SKM-1 treated with dmso at 0.1 percent for 144 hours (cell line): ENCODE measurements around the gene OCEL1.

ENCODE experiments used
- DNase-seq: peaks from one replicate; lab custom pipeline; 2025; ENCODE audit not compliant: unreplicated experiment; lab: John Stamatoyannopoulos, UW

The OCEL1 gene

DNA sequence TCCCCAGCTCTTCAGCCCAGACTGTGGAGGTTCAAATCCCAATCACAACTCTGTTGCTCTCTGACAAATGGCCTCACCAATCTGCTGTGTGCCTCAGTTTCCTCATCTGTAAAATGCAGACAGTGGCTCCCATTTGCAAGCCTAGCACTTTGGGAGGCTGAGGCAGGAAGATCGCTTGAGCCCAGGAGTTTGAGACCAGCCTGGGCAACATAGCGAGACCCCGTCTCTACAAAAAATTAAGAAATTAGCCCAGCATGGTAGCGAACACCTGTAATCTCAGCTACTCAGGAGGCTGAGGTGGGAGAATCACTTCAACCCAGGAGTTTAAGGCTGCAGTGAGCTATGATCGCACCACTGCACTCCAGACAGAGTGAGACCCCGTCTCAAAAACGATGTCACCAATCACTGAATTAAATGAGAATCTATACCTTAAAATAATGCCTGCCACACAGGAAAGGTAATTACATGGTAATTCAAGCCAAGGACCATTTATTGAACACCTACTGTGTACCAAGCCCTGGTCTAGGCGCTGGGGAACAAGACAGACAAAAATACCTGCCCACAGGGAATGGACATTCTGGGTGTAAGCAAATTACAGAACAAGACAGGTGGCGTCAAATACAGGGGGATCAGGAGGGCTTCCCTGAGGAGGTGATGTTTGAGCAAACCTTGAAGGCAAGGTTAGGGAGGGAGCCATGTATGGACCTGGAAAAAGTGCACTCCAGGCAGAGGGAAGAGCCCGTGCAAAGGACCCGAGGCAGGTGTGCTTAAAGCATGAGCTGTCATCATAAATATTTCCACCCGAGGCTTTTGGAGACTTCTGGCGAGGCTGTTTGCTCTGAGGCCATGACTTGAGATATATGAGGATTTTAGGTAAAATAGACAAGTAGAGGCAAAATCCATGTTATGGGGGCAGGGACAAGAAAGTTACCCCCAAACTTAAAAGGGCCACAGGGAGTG lies 12.0 kb downstream of the OCEL1 start:
- no peak for DNase-seq

DNA sequence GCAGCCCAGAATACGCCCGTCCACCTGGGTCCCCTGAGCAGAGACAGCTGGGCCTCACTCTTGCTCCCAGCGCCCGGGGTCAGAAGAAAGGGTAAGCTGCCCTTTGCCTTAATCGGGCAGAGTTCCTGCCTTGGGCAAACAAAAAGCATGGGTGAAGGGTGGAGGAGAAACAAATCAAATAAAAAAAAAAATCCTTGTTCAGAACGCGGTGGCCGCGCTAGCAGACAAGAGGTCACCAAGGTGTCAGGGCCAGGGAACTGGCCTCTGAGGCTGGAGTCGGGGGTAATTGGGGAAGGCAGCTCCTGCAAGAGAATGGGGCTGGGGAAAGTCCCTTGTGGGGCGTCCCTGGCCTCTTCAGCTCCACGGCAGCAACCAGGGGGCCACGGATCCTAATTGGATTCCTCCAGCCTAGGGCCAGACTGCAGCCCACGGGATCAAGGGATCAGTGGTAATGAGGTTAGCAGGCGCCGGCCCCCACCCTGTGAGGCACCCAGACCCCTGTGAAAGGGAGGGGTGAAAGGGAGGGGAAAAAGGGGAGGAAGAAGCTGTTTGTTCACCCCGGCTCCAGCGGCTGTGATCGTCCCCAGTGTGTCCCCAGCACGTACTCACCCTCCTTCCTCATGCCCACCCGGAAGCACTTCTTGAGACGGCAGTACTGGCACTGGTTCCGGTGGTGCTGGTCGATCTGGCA lies 14.2 kb downstream of the OCEL1 start:
- DNase-seq, result no peak

DNA sequence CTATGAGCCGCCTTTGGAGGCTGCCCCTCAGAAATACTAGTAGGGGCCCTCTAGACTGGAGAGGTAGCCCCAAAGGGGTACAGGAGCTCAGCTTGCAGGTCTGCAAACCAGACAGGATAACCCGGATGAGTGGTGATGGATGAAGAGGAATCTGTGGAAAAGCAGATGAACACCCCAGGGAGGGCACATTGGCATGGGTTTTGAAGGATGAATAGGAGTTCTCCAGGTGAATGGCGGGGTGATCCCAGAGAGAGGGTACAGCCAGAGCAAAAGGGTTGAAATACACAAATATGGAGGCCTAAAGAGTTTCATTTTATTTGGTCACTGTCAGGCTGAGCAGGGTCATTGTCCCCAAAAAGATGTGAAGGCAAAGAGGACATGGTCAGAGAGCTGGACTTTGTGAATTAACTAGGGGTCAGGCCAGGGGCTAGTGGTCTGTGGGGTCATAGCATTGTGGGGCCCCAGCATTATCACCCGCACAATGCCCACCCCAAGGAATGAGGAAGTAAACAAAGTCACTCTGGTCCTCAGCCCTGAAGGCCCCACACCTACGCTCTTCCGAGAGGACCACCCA lies 14.9 kb downstream of the OCEL1 start:
- no peak for DNase-seq

DNA sequence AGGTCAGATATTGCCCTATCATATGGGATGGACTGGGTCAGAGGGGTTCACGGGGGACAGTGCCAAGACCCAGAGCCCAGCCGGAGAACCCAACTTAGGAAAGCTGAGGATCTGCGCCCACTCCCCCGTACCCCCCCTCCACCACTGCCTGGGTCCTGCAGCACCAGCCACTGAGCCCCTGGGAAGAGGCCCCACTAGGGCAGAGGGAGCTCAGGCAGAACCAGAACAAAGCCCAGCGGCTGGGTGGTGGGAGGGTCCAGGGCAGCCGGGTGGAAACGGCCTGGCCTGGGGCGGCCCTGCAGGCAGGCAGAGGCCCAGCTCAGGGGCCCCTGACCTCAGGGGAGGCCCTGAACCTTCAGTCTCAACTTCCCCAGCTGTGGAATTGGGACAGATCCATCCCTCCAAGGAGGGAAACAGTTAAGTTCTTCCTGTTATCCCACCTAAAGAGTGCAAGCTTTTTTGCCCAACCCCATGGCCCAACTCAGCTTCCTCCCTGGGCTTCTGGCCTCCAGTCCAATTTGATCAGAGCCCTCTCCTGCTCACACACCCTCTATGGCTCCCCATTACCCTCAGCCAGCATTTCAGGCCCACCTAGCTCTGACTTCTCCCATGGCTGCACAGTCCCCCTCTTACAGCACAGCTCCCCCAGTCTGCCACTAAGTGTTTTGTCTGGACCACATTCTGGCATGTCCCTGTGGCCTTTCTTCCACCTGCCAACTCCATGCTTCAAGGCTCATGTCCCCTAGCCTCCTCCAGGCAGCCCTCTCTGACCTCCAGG lies 16.6 kb downstream of the OCEL1 start:
- no peak for DNase-seq

DNA sequence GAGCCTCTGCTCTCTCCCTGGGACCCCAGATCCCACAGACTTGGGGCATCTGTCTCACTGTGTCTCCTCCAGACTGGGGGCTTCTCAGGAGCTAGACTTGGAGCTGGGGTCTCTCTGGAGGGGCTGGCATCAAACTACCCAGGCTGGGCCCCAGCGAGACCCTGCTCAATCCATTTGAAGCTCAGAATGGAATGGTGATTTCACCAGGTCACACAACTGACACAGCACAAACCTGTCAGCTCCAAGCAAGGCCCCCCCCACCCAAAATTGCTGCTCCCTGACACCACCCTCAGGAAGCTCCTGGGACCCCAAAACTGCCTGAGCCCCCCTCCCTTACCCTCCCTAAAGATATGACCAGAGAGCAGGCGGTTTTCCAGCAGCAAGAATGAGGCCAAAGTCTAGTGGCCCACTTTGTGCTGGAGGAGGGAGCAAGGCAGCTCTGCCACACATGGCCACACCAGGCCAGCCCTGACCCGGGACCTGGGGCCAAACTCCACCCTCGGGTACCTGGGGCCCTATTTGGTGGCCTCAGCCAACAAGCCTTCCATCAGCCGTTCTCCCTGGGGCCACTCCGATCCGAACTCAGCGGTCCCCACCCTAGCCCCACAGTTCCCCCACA lies 17.3 kb downstream of the OCEL1 start:
- no peak for DNase-seq

DNA sequence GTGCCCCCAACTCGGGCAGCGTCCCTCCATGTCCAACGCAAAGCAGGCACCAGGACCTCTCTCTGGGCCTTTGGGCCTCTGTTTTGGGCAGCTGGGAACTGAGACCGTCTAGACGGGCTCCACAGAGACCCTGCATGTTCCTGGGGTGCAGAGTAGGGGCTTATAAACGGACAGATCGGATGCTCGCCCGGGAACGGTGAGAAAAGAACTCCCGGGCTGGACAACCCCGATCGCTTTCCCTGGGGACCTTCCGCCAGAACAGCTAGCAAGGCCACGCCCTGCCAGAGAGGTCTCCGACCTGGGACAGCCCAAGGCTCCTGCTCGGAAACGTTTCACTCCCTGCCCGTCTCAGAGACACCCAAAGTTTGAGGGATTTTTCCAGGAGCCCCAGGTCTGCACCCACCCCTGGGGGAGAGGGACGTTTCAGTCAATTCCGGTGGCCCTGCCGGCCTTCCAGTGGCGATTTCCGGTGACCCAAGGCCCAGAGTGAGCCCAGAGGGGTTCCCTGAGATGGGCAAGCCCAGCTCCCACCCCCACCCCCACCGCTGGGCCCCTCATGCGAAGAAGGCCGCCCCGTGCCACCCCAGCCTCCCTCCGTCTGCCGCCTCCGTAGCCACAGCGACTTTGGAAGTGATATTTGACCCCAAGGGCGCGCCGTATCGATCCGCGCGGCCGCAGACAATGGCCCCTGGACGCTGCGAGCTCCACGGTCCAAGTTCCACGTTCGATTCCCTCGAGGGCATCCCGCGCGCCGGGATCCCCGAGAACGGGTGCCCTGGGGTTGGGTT lies 18.0 kb downstream of the OCEL1 start:
- DNase-seq, result no peak

DNA sequence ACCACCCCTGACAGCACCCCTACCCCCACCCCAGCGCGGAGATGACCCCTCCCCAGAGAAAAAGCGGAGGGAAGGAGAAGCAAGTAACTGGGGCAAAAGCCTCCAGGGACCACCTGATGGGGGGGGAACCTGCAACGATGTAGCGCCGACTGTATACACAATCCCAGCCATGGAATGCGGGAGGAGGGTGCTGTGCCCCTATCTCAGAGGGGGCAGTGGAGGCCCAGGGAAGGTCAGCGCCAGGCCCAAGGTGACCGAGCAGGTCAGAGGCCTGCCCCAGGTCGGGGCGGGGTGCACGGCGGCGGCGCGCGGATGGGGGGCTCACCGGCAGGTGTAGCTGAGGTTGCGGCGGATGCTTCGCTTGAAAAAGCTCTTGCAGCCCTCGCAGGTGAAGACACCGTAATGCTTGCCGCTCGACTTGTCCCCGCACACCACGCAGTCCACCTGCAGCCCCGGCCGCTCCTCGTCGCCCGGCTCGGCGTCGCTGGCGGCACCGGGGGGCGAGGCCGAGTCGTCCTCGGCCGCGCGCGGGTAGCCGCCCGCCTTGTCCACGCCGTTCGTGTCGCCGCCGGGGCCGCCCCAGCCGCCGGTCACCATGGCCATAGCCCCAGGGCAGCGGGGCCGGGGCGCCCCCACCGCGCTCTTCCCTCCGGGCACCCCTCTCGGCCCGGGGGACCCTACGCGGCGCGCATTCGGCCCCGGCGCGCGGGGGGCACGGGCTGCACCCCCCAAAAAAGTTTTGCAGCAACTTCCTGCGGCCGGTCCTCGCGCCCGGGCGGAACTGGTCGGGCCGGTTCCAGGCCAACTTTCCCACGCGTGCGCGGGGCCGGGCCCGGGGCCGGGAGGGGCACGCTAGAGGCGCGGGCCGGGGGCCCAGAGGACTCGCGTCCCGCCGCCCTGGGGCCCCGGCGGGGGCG lies 18.9 kb downstream of the OCEL1 start:
- DNase-seq, result no peak

DNA sequence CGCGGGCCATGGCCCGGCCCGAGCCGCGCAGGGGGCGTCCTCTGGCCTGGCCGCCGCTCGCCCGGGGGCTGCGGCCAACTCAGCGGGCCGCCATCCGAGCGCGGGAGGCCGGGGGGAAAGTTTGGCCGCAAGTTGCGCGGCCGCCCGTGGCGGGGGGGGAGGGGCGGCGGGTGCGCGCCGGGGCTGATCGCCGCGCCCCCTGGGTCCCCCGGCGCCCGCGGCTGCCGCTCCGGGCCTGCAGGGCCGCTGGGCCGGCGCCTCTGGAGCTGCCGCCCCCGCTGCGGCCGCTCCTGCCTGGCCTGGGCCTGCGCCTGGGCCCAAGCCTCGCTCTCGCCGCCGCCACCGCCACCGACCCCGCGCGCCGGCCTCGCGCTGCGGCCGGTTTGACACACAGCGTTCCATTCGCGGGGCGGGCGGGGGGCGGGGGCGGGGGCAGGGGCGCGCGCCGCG lies 19.5 kb downstream of the OCEL1 start, which contains the start of gene NR2F6:
Gene NR2F6, minus strand, starts transcription at position 385 of the 450 bp plus-strand sequence. CDS start 699 bp downstream, outside the sequence.
- DNase-seq, result no peak

DNA sequence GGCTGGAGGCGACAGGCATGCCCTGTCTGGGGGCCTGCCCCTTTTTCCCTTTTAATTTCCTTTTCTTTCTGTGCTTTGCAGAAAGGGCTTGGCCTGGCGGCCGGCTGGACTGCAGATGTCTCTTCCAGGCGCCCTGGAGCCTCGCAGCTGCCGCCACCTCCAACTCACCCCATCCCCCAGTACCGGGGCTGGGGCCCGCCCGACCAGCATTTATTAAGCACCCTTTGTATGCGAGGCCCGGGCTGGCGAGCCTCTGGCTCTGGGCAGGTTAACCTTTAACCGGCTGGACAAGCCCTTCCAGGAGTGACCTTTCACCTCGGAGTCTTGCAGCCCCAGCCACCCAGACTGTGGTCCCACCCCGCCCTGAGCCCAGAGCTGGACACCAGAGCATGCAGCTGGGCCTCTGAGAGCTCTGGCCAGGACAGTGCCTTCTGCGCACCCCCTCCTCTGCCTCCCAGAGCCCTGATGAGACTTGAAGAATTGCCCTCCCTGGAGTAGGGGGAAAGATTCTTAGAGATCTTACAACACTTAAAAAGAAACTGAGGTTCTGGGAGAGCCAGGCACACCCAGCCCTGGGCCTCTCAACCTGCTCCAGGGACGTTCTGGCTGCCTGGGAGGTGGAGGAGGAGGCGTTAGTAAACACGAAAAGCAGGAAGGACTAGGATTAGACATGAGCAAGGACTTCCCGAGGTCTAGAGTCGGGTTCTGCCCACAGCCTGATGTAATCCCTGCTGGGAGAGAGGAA lies 20.8 kb downstream of the OCEL1 start:
- no peak for DNase-seq

DNA sequence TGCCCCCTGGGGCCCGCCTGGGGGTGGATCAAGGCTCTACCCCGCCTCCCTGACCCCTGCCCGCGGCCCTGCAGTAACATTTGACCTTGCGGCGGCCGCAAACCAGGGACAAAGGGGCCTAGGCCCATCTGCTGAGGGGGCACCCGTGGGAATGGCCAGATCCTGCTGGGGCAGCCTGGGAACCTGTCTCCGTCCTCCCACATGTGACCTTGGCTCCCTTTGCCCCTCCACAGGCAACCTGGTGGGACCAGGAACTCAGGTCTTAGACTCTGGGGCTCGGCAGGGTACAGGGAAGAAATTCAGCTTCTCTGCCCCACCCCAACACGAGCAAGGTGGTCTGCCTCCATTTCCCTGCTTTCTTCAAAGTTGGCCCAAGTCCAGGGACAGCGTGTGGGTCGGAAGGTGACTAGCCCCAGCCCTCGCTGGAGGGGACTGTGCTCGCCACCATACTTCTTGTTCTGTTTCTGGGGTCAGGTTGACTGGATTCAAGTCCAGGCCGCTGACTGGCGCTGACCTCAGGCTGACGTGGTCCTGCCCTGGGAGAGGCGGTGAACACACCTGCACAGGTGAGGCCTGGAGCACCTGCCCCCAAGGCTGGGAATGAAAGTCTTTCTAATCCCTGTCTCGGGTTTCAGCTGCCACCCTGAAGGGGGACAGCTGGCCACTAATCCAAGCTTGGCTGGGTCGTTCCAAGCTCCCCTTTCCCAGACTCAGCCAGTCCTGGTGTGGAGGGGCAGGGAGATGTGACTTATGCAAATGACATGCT lies 22.2 kb downstream of the OCEL1 start:
- DNase-seq, result no peak

DNA sequence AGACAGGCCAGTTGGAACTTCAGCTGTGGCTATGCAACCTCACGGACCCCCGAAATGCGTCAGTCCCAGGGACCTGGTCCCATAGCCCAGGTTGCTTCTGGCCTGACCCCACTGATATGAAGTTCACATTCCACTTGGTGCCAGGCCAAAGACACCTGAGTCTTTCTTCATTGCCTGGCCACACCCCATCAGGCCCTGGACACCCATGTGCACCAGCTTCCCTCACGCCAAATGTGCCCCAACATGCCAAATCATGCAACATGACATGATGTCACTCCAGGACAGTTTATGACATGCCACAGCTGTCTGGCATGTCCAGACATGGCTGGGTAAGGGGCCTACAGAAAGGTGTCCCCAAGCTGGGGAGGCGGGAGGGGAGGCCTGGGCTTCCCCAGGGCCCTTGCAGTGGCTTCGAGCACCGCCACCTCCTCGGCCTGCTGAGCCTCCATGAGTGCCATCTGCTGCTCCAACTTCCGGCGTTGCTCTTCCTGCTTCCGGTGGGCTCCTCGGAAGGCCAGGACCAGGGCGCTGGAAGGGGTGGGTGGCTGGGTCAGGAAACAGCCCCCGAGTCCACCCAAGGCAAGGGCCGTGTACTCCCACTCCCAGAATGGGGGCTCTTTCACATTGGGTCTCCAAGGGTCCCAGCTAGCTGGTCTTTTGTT lies 24.0 kb downstream of the OCEL1 start:
- DNase-seq, result no peak

DNA sequence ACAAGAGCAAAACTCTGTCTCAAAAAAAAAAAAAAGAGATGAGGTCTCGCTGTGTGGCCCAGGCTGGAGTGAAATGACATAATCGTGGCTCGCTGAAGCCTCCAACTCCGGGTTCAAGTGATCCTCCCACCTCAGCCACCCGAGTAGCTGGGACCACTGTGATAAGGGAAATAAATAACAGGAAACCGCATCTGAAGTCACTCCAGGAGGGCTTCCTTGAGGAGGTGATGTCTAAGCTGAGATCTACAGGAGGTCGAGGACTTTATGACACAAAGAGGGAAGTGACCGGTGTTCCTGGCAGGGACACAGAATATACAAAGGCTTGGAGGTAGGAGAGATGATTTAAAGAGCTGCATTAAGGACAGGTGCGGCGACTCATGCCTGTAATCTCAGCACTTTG lies 28.6 kb downstream of the OCEL1 start:
- no peak for DNase-seq

DNA sequence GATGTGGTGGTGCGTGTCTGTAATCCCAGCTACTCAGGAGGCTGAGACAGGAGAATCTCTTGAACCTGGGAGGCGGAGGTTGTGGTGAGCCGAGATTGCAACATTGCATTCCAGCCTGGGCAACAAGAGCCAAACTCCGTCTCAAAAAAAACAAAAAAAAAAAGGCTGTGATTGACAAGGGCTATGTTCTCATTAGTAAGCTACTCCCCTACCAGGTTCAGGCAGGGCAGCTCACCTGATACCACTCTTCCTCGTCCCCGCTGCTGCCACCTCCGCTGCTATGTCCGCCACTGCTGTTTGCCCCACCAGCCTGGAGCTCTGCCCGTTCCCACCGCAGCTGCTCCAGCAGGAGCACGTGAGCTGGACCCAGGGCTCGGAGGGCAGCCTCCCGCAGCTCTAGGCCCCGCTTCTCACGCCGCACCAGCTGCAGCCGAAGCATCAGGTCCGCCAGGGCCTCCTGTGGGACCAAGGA lies 29.2 kb downstream of the OCEL1 start:
- no peak for DNase-seq

DNA sequence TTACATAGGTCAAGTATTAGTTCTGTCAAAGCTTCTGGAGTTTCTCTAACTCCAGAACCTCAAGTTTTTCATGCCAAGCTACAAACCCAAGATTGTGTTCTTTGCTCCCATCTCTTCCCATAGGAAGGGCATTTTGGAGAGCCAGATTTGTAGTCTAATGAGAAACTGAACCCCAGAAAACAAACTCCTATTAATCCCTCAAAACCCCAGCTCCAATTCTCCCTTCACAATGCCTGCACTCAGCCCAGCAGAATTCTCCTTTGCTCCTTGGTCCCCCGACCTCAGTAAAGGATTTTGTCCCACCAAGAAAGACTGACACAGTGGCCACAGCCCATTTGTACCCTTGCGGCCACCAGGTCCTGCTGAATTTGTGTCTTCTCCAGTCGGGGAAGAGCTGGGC lies 30.1 kb downstream of the OCEL1 start:
- no peak for DNase-seq

DNA sequence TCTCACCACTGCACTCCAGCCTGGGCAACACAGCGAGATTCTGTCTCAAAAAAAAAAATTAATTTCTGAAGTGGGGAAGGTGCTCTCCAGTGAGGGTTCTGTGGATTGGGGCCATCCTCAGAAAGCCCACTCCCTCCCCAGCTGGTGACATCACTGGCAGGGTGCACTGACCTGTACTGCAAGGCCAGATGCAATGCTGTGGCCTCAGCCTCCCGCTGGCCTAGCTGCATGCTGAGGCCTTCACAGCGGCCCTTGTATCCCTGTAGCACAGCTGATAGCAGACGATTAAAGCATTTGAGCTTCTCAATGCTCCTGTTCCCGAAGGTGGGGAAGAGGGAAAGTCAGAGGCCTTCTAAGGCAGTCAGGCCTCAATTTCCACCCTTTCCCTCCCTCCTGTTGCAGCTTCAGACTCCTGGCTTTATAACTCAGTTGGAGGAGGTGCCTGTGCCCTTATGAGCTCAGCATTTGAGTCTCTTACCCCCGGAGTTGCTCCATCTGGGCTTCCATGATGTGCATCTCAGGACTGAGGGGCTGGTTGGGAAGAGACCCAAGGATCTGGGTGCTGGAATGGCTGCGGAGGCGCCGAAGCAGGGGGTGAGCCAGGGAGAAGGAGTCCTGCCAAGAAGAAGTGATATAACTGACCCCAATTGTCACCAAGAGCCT lies 33.2 kb downstream of the OCEL1 start:
- DNase-seq, result no peak

DNA sequence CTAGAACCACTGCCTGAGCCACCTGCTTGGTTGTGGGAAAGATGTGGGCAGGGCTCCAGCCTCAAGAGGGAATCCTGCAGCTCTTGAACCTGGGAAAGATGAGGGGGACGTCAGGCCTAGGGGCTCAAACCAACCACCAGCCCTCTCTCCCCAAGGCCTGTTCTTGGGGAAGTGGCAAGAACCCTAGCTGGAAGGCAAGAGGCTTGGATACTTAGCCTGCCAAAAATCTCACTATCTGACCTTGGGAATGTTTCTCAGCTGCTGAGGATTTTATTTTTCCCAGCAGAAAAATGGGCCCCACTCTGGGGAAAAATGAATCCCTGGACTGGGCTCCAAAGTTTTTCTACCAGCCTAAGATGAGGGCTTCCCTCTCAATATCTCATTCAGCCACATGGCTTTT lies 33.9 kb downstream of the OCEL1 start:
- DNase-seq, result no peak
